NCI-H510A treated with DMSO at 0.1 percent for 48 hours (cell line): ENCODE measurements around the gene CLMN.

Experiments
- DNase-seq: peaks from one replicate; lab custom pipeline; 2025; lab: John Stamatoyannopoulos, UW

The CLMN gene

GRCh38 chr14:95134304-95134933 lies 185.3 kb downstream of the CLMN start:
- no peak for DNase-seq

GRCh38 chr14:95133282-95133681 lies 186.4 kb downstream of the CLMN start:
- no peak for DNase-seq

GRCh38 chr14:95132760-95133159 lies 186.9 kb downstream of the CLMN start:
- DNase-seq = no peak
